MM.1S (cell line): ENCODE data around the gene ZNF555.

Source experiments
- CTCF ChIP-seq: fragments of 300-600 bp; sonication (generic); IDR thresholded peaks from 2 replicates; pipeline ENCODE4 v1.5.1; 2016; ENCODE audit warnings: antibody characterized with exemption, low read length, mixed read lengths
- EZH2 ChIP-seq: fragments of 300-600 bp; sonication (generic); optimal IDR thresholded peaks from 2 replicates; pipeline ENCODE3; 2017; ENCODE audit warnings: low read depth, mild to moderate bottlenecking, antibody characterized with exemption, low read length, mixed read lengths
- EZH2phosphoT487 ChIP-seq: fragments of 300-600 bp; sonication (generic); IDR thresholded peaks from 2 replicates; pipeline ENCODE4 v1.6.1; 2018; ENCODE audit warnings: antibody characterized with exemption, low read length

DNA sequence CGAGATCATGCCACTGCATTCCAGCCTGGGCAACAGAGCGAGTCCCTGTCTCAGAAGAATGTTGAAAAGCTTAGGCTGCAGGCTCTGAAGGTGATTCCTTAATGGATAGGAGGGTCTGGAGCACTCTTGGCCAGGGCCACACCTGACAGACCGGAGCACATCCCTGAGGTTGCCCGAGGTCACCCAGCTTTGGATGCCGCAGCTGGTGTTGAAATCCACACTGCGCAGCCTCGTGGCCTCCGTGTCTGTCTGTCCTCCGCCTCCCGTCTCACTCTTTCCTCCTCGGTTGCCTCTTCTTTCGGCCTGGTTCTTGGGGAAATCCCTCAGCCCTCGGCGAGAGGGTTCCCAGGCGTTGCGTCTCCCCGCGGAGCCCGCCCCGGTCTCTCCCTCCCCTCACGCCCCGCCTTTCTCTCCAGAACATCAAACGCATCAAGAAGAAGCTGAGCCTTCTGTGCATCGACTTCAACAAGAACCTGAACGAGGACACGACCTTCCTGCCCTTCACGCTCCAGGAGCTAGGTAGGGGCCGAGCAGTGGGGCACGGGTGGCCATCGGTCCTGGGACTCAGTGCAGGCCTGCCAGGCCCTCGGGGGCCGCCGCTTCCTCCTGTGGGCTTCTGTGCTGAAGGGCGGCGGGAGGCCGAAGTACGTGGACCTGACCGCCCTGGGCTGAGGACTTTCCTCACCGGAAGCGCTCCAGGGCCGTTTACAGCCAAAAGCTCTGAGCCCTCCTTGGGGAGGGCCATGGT, 41.8 kb upstream of the ZNF555 start:
- TF ChIP-seq CTCF: no peak
- no peak for TF ChIP-seq EZH2phosphoT487
- TF ChIP-seq EZH2: no peak
